GM06990 (cell line): Measurements from ENCODE around the gene UBAC2.

Experiments
- DNase-seq: peaks from one replicate; pipeline ENCODE4 v3.0.0-alpha.2; 2011; ENCODE audit not compliant: insufficient read length; ENCODE audit errors: extremely low read depth
- H3K27me3 ChIP-seq: replicated peaks from 2 replicates; pipeline ENCODE4 v1.6.0; 2011; ENCODE audit warnings: low read length; ENCODE audit not compliant: control insufficient read depth, insufficient read depth
- H3K36me3 ChIP-seq: 2 replicates; pipeline ENCODE4 v1.5.1; 2011; ENCODE audit warnings: low read length; ENCODE audit not compliant: control insufficient read depth, insufficient read depth
- H3K4me3 ChIP-seq: replicated peaks from 2 replicates; pipeline ENCODE4 v1.5.1; 2011; ENCODE audit warnings: low read depth, mild to moderate bottlenecking, control low read depth, low read length
- CTCF ChIP-seq: IDR thresholded peaks from 2 replicates; pipeline ENCODE4 v1.5.1; 2011; ENCODE audit warnings: low read length, control low read depth, mild to moderate bottlenecking, inconsistent platforms; ENCODE audit not compliant: insufficient read depth, poor library complexity, severe bottlenecking

Gene UBAC2

GRCh38 chr13:99396446-99396845 is 195.8 kb downstream of the UBAC2 start:
- Histone ChIP-seq H3K27me3 (no peaks in the 10 kb centered on the region), H3K36me3 (no peaks in the 10 kb centered on the region), H3K4me3 (no peak overlapping the region)
- DNase-seq, result no peak
- no peak for TF ChIP-seq CTCF

GRCh38 chr13:99398071-99398470 is 197.4 kb downstream of the UBAC2 start:
- H3K36me3 ChIP-seq, result no peaks in the 10 kb centered on the region
- DNase-seq, result no peak
- TF ChIP-seq CTCF, result no peak
- no peaks in the 10 kb centered on the region for H3K27me3 ChIP-seq
- H3K4me3 ChIP-seq, result no peak overlapping the region

- no peak overlapping the region for H3K4me3 ChIP-seq
- no peak for TF ChIP-seq CTCF
These were observed 198.4 kb downstream of the UBAC2 start for GRCh38 chr13:99398916-99399622.

GRCh38 chr13:99399623-99399974 is 198.9 kb downstream of the UBAC2 start:
- Histone ChIP-seq H3K4me3 (no peak overlapping the region), H3K27me3 (no peaks in the 10 kb centered on the region), H3K36me3 (no peaks in the 10 kb centered on the region)
- DNase-seq, result no peak
- no peak for TF ChIP-seq CTCF

More at GRCh38 chr13:99398916-99399622, 198.4 kb downstream of the UBAC2 start:
- Histone ChIP-seq H3K36me3 (no peaks in the 10 kb centered on the region), H3K27me3 (no peaks in the 10 kb centered on the region)
- DNase-seq, result no peak

- Histone ChIP-seq H3K27me3 (no peaks in the 10 kb centered on the region), H3K4me3 (no peak overlapping the region), H3K36me3 (no peaks in the 10 kb centered on the region)
- no peak for DNase-seq
- no peak for TF ChIP-seq CTCF
These were observed 202.9 kb downstream of the UBAC2 start for GRCh38 chr13:99403458-99403971.
